Colonic mucosa (tissue), 4 donors: ENCODE data around the gene NKX2-3. TPM values are rescaled to one million over a fixed set of nuclear protein-coding genes. Genes with fewer than 3 reads are reported as not detected.

ENCODE experiments used
- DNase-seq: peaks from one replicate; pipeline ENCODE4 v3.0.0-alpha.2; 2020
- H3K27ac ChIP-seq: fragments of 200-600 bp; one replicate; pipeline ENCODE4 v1.8.0; 2021
- H3K27me3 ChIP-seq: fragments of 200-600 bp; one replicate; pipeline ENCODE4 v1.8.0; 2021
- H3K36me3 ChIP-seq: fragments of 200-600 bp; one replicate; pipeline ENCODE4 v1.8.0; 2021
- H3K4me1 ChIP-seq: fragments of 200-600 bp; one replicate; pipeline ENCODE4 v1.8.0; 2021; ENCODE audit warnings: mild to moderate bottlenecking
- H3K4me3 ChIP-seq: fragments of 200-600 bp; one replicate; pipeline ENCODE4 v1.8.0; 2021
- H3K9ac ChIP-seq, 2 donors: one replicate each; pipeline ENCODE4 v1.7.0; 2013; ENCODE audit warnings: control low read depth in 2 of 2, low read depth in 2 of 2, low read length in 2 of 2
- H3K9me3 ChIP-seq: fragments of 200-600 bp; one replicate; pipeline ENCODE4 v1.8.0; 2021
- intact Hi-C: fragments of 100-400 bp; cut with DNase I; formaldehyde crosslinking; loops from one replicate; pipeline ENCODE4 v1.14.1; 2022
- total RNA-seq, 2 donors: library from RNA; stranded (reverse); fragmentation: NEBNext Ultra II Directional in 1 of 2; extraction: Animal tissue kit (Norgen Biotek cat#: 25700) in 1 of 2; gene quantifications; one replicate each; pipeline ENCODE4 v1.2.1, GENCODE V29; 2021
- TF ChIP-seq, protein P1 (sequence below): fragments of 200-600 bp; IDR thresholded peaks from one replicate; pipeline ENCODE4 v1.8.0; 2022; ENCODE audit warnings: antibody characterized with exemption, mild to moderate bottlenecking
- donor health status: healthy.
- donor health status: DM: no; HTN: no; CAD: no.
- donor health status: DM: no; HTN: no; CAD: no.

Gene NKX2-3
- total RNA-seq, 2 donors from 2014 or later = 5.4 to 7.9 TPM

DNA sequence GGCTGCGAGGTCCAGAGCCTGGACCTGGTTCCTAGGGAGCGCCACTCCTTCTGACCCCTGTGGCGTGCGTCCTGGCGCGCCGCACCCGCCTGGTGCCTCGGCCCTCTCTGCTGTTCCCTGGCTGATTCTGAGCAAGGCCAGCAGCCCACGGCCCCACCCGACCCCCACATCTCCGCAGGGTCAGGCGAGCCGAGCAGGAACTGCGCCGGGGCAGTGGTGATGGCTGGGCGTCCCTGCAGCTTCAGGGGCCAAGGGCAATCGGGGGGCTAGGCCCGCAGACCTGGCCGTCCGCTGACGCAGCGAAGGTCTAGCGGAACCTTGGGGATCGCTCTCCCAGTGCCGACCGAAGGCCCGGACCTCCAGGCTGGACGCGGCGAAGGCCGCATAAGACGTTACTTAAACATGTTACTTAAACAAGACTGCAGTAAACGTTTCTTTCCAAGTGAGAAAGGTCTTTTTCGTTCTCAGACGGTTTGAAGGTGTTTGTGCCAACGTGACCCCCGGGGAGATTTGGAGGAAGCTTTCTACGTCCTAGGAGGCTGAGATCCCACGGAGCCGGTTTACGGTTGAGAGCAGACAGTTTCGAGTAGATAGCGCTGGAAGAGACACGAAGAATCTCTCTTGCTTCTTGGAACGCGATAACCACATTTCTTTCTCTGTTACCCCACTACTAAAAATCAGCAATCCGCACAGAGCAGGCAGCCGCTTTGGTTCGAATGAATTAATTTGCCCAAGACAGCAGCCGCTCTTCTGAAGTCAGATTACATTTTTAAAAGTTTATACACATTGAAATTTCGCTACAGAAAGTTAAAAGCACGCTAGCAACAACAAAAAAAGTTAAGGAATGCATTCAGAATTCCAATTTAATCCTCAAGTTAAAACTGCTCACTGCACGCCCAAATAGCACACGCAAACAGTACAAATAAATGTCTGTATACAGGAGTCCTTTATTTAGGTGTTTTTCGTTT lies 4.9 kb upstream of the NKX2-3 start:
- H3K27ac ChIP-seq = peak overlapping the region; percentile 79
- no peak for DNase-seq
- TF ChIP-seq, protein P1, sequence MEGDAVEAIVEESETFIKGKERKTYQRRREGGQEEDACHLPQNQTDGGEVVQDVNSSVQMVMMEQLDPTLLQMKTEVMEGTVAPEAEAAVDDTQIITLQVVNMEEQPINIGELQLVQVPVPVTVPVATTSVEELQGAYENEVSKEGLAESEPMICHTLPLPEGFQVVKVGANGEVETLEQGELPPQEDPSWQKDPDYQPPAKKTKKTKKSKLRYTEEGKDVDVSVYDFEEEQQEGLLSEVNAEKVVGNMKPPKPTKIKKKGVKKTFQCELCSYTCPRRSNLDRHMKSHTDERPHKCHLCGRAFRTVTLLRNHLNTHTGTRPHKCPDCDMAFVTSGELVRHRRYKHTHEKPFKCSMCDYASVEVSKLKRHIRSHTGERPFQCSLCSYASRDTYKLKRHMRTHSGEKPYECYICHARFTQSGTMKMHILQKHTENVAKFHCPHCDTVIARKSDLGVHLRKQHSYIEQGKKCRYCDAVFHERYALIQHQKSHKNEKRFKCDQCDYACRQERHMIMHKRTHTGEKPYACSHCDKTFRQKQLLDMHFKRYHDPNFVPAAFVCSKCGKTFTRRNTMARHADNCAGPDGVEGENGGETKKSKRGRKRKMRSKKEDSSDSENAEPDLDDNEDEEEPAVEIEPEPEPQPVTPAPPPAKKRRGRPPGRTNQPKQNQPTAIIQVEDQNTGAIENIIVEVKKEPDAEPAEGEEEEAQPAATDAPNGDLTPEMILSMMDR = no peak
- peaks cover 83% of the 10 kb centered on the region for H3K27me3 ChIP-seq
- intact Hi-C loops = no loop called here
- H3K4me1 ChIP-seq = peaks cover 2% of the 10 kb centered on the region
- no peaks in the 10 kb centered on the region for H3K9me3 ChIP-seq
- H3K36me3 ChIP-seq = no peaks in the 10 kb centered on the region
- peak overlapping the region; percentile 14 for H3K4me3 ChIP-seq
- H3K9ac ChIP-seq = peak overlapping the region; percentile 4 to 64

DNA sequence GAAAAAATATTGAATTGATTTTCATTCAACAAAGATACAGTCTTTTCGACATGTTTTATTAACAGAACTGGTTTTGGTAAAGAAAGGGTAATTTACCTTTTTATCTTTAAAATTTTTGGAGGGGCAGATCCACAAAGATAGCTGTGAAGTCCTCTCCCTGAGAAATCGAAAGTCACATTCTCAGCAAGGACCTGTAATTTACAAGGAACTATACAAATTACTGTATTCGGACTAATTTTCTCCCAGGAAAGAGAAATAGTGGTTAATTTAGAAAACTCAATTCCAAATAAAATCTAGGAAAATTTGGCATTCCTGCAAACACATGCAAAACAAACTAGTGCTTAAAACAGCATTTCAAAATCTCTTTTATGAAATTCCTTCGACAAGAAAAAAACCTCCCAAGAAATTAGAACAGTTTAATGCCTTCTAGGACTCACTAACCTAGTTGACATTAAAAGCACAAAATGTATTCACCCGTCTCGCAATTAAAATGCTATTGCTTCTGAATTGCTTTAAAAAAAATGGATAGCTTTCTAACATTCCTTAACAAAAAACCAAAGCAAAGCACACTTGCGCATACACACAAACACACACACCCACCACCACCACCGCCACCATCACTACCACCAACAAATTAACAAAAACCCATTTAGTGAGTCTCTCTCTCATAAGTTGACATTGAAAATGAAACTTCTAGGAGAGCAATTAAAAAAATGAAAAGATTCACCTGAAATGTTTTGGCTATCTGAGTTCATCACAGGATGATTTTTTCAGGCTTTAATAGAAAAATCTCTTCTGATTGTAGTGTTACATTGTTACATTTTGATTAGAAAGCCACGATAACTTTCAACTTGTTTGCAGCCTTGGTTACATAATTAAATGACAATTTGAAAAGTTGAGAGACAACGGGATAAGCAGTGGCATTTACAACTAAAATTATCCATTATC lies 4.0 kb upstream of the NKX2-3 start:
- no peak overlapping the region for H3K9ac ChIP-seq
- DNase-seq = no peak
- peak overlapping the region; percentile 79 for H3K27ac ChIP-seq
- H3K9me3 ChIP-seq = no peaks in the 10 kb centered on the region
- intact Hi-C loops = no loop called here
- TF ChIP-seq, protein P1 = no peak
- no peaks in the 10 kb centered on the region for H3K4me1 ChIP-seq
- H3K4me3 ChIP-seq = peak overlapping the region; percentile 17
- H3K36me3 ChIP-seq = no peaks in the 10 kb centered on the region
- peaks cover 83% of the 10 kb centered on the region for H3K27me3 ChIP-seq

DNA sequence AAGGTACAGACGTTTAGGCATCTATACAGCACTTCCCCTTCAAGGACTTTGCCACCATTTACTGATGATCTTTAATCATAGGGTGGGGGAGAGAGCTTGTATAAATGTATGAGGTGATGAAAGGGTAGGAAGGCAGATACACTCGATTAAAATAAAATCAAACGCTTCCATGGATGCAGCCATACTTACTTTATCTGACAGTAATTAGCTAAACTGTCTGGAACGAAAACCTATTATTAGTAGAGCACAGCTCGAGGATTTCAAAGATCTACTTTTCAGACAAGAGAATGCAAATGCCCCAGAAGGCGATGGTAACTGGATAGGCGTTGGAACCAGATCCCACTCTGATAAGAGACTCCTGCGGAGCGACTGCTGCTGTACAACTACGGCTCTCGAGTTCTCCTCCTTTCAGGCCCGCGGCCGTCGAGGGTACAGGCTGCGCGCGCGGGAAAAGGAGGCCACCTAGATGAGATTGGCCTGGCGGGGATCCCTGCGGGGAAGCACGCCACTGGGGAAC lies 3.1 kb upstream of the NKX2-3 start:
- Histone ChIP-seq H3K36me3 (no peaks in the 10 kb centered on the region), H3K4me3 (peak overlapping the region; percentile 17), H3K9me3 (no peaks in the 10 kb centered on the region), H3K4me1 (peaks cover under 1% of the 10 kb centered on the region), H3K27me3 (peaks cover 83% of the 10 kb centered on the region), H3K27ac (peak overlapping the region; percentile 79), H3K9ac (peak overlapping the region; percentile 56 to 59)
- intact Hi-C loops = no loop called here
- DNase-seq = peak; percentile 18
- TF ChIP-seq, protein P1 = no peak

DNA sequence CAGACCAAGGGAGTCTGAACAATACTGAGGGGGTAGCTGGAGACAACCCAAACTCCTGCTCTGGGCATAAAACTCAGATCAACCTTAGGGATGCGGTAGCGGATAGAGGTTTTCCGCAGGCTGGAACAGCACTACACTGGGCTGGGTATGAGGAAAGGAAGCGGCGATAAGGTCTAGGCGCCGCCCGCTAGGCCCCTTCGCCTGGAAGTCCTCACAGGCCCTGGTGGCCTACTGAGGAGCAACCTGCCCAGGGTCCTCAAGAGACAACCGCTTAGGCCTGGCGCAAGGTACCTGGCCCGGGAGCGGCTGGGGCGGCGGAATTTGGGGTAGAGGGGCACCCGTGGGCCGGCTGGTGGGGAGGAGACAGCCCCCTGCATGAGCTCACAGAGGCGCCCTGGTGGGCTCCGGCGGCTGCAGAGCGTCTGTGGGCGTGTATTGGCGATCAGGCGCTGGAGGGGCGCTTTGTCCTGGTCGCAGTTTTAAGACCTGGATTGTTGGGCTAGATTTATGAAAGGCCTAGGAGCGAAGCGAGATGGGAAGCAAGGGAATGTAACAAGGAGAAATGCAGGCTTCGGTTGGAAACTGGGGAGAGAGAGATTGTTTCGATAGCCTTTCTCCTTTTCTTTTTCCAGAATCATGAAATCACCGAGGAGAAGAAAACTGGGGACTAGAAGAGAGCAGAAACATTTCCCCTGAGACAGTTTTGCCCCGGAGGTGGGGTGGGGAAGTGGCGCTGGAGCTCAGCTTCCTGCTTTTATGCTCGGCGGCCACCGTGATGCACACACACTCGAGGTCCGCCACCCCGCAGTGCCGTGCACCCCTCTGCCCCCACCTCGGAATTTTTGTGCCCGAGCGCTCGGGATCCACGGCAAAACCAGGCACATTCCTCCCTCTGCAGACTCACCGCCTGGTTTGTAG lies 2.4 kb upstream of the NKX2-3 start:
- peak overlapping the region; percentile 79 for H3K27ac ChIP-seq
- DNase-seq = no peak
- intact Hi-C loops = no loop called here

More for the DNA sequence above, 2.4 kb upstream of the NKX2-3 start:
- Histone ChIP-seq H3K4me3 (peak overlapping the region; percentile 40), H3K27me3 (peaks cover 85% of the 10 kb centered on the region), H3K9me3 (no peaks in the 10 kb centered on the region), H3K4me1 (peaks cover 4% of the 10 kb centered on the region), H3K36me3 (no peaks in the 10 kb centered on the region), H3K9ac (peak overlapping the region; percentile 56 to 64)
- TF ChIP-seq, protein P1 = no peak
